ENCODE data around the gene EMC6.
"Not testable (repeated sequence)": the region's sequence is repeated elsewhere in the genome, so short reads cannot be mapped to it uniquely, and the experiment has no call there.

Gene EMC6

DNA sequence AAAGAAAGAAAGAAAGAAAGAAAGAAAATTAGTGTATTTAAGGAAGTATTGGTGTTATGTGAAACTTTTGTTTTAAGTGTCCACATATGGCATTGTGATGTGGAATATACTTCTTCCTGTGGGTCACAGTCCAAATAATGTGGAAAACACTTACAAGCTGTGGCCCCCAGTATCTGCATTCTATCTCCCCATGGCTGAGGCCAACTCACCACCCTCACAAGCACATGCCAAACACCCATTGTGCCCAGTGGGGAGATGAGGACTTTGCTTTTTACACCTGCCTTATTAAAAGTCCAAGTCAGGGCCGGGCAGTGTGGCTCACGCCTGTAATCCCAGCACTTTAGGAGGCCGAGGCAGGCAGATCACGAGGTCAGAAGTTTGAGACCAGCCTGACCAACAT lies 31.3 kb downstream of the EMC6 start:
- H3K9ac ChIP-seq (ENCODE audit: low read length in 5 of 5): no peak overlapping the region
- no peak overlapping the region for H3K4me3 ChIP-seq (ENCODE audit: low read depth in 1 of 5, low read length in 5 of 5)
- peaks cover 0 to 19% (median 13%) of the 10 kb centered on the region in 5 donors for H3K4me1 ChIP-seq (ENCODE audit: control insufficient read depth in 5 of 5, insufficient read depth in 5 of 5, low read length in 5 of 5)

DNA sequence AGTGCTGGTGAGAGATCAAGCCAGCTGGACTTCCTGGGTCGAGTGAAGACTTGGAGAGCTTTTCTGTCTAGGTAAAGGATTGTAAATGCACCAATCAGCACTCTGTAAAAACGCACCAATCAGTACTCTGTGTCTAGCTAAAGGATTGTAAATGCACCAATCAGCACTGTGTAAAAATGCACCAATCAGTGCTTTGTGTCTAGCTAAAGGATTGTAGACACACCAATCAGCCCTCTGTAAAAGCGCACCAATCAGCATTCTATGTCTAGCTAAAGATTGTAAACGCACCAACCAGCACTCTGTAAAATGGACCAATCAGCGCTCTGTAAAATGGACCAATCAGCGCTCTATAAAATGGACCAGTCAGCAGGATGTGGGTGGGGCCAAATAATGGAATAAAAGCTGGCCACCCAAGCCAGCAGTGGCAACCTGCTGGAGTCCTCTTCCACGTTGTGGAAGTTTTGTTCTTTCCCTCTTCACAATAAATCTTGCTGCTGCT lies 33.5 kb downstream of the EMC6 start:
- H3K4me1 ChIP-seq (ENCODE audit: control insufficient read depth in 5 of 5, insufficient read depth in 5 of 5, low read length in 5 of 5); H3K27ac ChIP-seq (ENCODE audit: low read depth, low read length); H3K4me3 ChIP-seq (ENCODE audit: low read depth in 1 of 5, low read length in 5 of 5); H3K27me3 ChIP-seq (ENCODE audit: control insufficient read depth in 5 of 5, insufficient read depth in 4 of 5, low read length in 5 of 5); H3K36me3 ChIP-seq (ENCODE audit: control insufficient read depth in 5 of 5, insufficient read depth in 5 of 5, low read length in 5 of 5); H3K9ac ChIP-seq (ENCODE audit: low read length in 5 of 5): not testable (repeated sequence)
- H3K9me3 ChIP-seq (ENCODE audit: control insufficient read depth in 5 of 5, low read length in 5 of 5): peaks cover 0 to 11% (median 9%) of the 10 kb centered on the region in 5 donors

More for the DNA sequence above, 31.3 kb downstream of the EMC6 start:
- Histone ChIP-seq H3K9me3 (ENCODE audit: control insufficient read depth in 5 of 5, low read length in 5 of 5) (peaks cover 0 to 11% (median 9%) of the 10 kb centered on the region in 5 donors), H3K27ac (ENCODE audit: low read depth, low read length) (no peak overlapping the region), H3K27me3 (ENCODE audit: control insufficient read depth in 5 of 5, insufficient read depth in 4 of 5, low read length in 5 of 5) (peaks cover 11 to 20% (median 14%) of the 10 kb centered on the region in 5 donors), H3K36me3 (ENCODE audit: control insufficient read depth in 5 of 5, insufficient read depth in 5 of 5, low read length in 5 of 5) (no peaks in the 10 kb centered on the region)

DNA sequence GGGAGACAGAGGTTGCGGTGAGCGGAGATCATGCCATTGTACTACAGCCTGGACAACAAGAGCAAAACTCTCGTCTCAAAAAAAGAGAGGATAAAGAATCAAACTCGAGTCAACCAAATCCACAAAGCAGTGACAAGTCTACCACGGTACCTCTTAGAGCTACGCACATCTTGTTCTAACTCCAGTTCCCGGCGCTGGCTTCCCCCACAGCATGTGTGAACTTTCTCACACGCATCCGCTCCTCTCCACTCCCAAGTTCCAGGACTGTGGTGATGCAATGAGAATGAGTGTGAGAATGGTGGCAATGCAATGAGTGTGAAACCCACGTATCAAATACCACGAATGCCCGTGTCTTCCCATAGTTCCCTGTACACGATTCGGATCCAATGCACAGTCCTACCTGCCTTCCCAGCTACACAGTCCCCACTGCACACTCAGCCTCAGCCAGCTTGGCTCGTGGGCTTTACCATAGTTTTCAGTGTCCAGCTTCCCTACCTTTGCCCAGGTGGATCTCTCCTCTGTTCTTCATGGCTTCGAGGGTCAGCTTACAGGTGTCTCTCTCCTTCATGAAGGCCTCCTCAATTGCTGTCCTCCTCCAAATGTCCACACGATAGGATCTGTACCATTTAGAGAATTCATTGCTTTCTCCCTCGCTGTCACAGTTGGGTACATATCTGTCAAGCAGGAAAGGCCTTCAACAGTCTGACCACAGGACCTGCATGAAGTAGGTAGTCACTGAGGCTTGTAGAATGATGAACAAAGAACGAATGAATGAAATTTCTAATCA lies 36.5 kb downstream of the EMC6 start:
- Histone ChIP-seq H3K9me3 (ENCODE audit: control insufficient read depth in 5 of 5, low read length in 5 of 5) (no peaks in the 10 kb centered on the region), H3K4me3 (ENCODE audit: low read depth in 1 of 5, low read length in 5 of 5) (no peak overlapping the region), H3K9ac (ENCODE audit: low read length in 5 of 5) (no peak overlapping the region), H3K36me3 (ENCODE audit: control insufficient read depth in 5 of 5, insufficient read depth in 5 of 5, low read length in 5 of 5) (no peaks in the 10 kb centered on the region), H3K4me1 (ENCODE audit: control insufficient read depth in 5 of 5, insufficient read depth in 5 of 5, low read length in 5 of 5) (no peaks in the 10 kb centered on the region), H3K27me3 (ENCODE audit: control insufficient read depth in 5 of 5, insufficient read depth in 4 of 5, low read length in 5 of 5) (no peaks in the 10 kb centered on the region), H3K27ac (ENCODE audit: low read depth, low read length) (no peak overlapping the region)

DNA sequence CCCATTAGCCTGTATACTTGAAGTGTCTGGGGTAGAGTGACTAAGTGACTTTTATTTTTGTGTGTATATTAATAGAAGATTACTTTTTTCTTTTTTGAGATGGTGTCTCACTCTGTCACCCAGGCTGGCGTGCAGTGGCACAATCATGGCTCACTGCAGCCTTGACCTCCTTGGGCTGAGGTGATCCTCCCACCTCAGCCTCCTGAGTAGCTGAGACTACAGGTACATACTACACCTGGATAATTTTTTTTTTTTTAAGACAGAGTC lies 37.0 kb downstream of the EMC6 start:
- H3K4me1 ChIP-seq (ENCODE audit: control insufficient read depth in 5 of 5, insufficient read depth in 5 of 5, low read length in 5 of 5): not testable (repeated sequence)

DNA sequence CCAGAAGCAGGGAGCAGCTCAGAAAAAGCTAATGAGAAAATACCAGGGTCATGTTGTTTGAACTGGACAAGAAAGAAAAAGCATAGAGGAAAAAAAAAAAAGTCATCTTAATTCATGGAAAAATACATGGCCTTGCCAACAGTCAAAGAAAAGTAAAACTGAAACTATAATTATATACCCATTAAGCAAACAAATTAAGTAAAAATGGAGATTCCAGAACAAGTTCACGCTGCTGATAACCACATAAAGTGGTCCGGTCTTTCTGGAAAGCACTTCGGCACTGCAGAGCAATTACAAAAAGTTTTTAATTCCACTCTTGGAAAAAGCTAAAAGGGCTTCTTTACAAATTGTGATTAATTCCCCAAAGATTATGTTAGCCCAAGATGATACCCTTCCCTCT lies 39.8 kb downstream of the EMC6 start:
- Histone ChIP-seq H3K27ac (ENCODE audit: low read depth, low read length) (no peak overlapping the region), H3K9me3 (ENCODE audit: control insufficient read depth in 5 of 5, low read length in 5 of 5) (no peaks in the 10 kb centered on the region), H3K27me3 (ENCODE audit: control insufficient read depth in 5 of 5, insufficient read depth in 4 of 5, low read length in 5 of 5) (no peaks in the 10 kb centered on the region), H3K4me3 (ENCODE audit: low read depth in 1 of 5, low read length in 5 of 5) (no peak overlapping the region), H3K4me1 (ENCODE audit: control insufficient read depth in 5 of 5, insufficient read depth in 5 of 5, low read length in 5 of 5) (peaks cover 0 to 6% (median 0%) of the 10 kb centered on the region in 5 donors), H3K9ac (ENCODE audit: low read length in 5 of 5) (no peak overlapping the region), H3K36me3 (ENCODE audit: control insufficient read depth in 5 of 5, insufficient read depth in 5 of 5, low read length in 5 of 5) (peaks cover 0 to 15% (median 11%) of the 10 kb centered on the region in 5 donors)

More for the DNA sequence above, 37.0 kb downstream of the EMC6 start:
- H3K4me3 ChIP-seq (ENCODE audit: low read depth in 1 of 5, low read length in 5 of 5); H3K9ac ChIP-seq (ENCODE audit: low read length in 5 of 5); H3K27me3 ChIP-seq (ENCODE audit: control insufficient read depth in 5 of 5, insufficient read depth in 4 of 5, low read length in 5 of 5); H3K9me3 ChIP-seq (ENCODE audit: control insufficient read depth in 5 of 5, low read length in 5 of 5); H3K36me3 ChIP-seq (ENCODE audit: control insufficient read depth in 5 of 5, insufficient read depth in 5 of 5, low read length in 5 of 5); H3K27ac ChIP-seq (ENCODE audit: low read depth, low read length): not testable (repeated sequence)

DNA sequence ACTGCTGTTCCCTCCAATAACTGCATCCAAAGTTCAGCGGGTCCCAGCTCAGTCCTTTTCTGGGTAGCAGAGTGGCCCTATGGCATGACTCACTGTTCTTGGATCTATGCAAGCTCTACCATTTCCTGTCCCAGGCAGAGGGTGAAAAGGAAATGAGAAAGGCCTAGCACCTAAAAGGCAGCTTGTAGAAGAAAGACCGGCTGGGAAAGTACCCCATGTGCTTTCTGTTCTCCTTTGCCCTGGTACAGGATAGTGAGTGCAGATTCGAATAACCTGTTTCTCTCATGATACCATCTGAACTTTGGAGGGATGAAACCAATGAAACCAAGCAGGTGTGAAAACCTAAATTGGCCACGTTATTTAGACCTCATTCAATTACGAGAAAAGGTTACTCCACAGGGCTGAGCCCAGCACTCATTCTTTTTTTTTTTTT lies 42.4 kb downstream of the EMC6 start:
- H3K9me3 ChIP-seq (ENCODE audit: control insufficient read depth in 5 of 5, low read length in 5 of 5): no peaks in the 10 kb centered on the region
- peaks cover 11 to 32% (median 25%) of the 10 kb centered on the region in 5 donors for H3K36me3 ChIP-seq (ENCODE audit: control insufficient read depth in 5 of 5, insufficient read depth in 5 of 5, low read length in 5 of 5)
- H3K4me1 ChIP-seq (ENCODE audit: control insufficient read depth in 5 of 5, insufficient read depth in 5 of 5, low read length in 5 of 5): peaks cover 0 to 6% (median 0%) of the 10 kb centered on the region in 5 donors
- H3K9ac ChIP-seq (ENCODE audit: low read length in 5 of 5): no peak overlapping the region
- H3K4me3 ChIP-seq (ENCODE audit: low read depth in 1 of 5, low read length in 5 of 5): no peak overlapping the region
- no peaks in the 10 kb centered on the region for H3K27me3 ChIP-seq (ENCODE audit: control insufficient read depth in 5 of 5, insufficient read depth in 4 of 5, low read length in 5 of 5)
- no peak overlapping the region for H3K27ac ChIP-seq (ENCODE audit: low read depth, low read length)

DNA sequence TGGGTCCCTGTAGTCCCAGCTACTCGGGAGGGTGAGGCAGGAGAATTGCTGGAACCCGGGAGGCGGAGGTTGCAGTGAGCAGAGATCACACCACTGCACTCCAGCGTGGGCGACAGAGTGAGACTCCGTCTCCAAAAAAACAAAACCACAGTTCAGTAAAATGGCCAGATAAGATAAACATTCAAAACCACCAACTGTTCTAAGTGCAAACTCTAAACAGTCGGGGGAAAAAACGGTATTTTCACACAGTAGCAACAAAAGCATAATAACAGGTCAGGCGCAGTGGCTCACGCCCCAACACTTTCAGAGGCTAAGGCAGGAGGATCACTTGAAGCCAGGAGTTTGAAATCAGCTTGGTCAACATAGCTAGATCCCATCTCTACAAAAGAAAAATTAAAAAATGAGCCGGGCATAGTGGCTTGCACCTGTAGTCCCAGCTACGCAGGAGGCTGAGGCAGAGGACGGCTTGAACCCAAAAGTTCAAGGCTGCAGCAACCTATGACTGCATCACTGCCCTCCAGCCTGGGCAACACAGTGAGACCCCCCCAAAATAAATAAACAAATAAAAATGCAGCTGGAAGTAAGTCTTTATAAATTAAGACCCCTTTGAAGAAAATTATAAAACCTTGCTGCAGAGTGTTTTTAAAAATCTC lies 44.3 kb downstream of the EMC6 start:
- H3K4me3 ChIP-seq (ENCODE audit: low read depth in 1 of 5, low read length in 5 of 5): no peak overlapping the region
- H3K9ac ChIP-seq (ENCODE audit: low read length in 5 of 5): no peak overlapping the region
- no peaks in the 10 kb centered on the region for H3K27me3 ChIP-seq (ENCODE audit: control insufficient read depth in 5 of 5, insufficient read depth in 4 of 5, low read length in 5 of 5)
- no peak overlapping the region for H3K27ac ChIP-seq (ENCODE audit: low read depth, low read length)
- peaks cover 0 to 6% (median 0%) of the 10 kb centered on the region in 5 donors for H3K4me1 ChIP-seq (ENCODE audit: control insufficient read depth in 5 of 5, insufficient read depth in 5 of 5, low read length in 5 of 5)
- no peaks in the 10 kb centered on the region for H3K9me3 ChIP-seq (ENCODE audit: control insufficient read depth in 5 of 5, low read length in 5 of 5)
- H3K36me3 ChIP-seq (ENCODE audit: control insufficient read depth in 5 of 5, insufficient read depth in 5 of 5, low read length in 5 of 5): peaks cover 16 to 52% (median 44%) of the 10 kb centered on the region in 5 donors

DNA sequence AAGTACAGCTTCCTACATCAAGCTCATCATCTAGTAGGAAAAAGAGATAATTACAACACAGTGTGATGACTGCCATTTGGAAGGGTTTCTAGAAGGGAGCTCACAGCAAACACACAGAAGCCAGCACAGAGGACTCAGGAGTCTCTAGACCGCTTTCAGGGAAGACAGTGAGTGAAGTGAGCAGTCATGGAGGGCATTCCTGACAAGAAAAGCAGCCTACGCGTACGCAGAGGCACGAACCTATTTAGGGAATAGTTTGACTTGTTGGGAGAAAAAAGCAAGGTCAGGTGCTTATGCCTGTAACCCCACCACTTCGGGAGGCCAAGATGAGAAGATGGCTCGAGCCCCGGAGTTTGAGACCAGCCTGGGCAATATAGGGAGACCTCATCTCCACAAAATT lies 46.7 kb downstream of the EMC6 start:
- Histone ChIP-seq H3K36me3 (ENCODE audit: control insufficient read depth in 5 of 5, insufficient read depth in 5 of 5, low read length in 5 of 5) (peaks cover 16 to 64% (median 56%) of the 10 kb centered on the region in 5 donors), H3K4me1 (ENCODE audit: control insufficient read depth in 5 of 5, insufficient read depth in 5 of 5, low read length in 5 of 5) (peaks cover 3 to 14% (median 13%) of the 10 kb centered on the region in 5 donors), H3K4me3 (ENCODE audit: low read depth in 1 of 5, low read length in 5 of 5) (no peak overlapping the region), H3K9me3 (ENCODE audit: control insufficient read depth in 5 of 5, low read length in 5 of 5) (no peaks in the 10 kb centered on the region), H3K27me3 (ENCODE audit: control insufficient read depth in 5 of 5, insufficient read depth in 4 of 5, low read length in 5 of 5) (no peaks in the 10 kb centered on the region), H3K27ac (ENCODE audit: low read depth, low read length) (no peak overlapping the region), H3K9ac (ENCODE audit: low read length in 5 of 5) (no peak overlapping the region)

DNA sequence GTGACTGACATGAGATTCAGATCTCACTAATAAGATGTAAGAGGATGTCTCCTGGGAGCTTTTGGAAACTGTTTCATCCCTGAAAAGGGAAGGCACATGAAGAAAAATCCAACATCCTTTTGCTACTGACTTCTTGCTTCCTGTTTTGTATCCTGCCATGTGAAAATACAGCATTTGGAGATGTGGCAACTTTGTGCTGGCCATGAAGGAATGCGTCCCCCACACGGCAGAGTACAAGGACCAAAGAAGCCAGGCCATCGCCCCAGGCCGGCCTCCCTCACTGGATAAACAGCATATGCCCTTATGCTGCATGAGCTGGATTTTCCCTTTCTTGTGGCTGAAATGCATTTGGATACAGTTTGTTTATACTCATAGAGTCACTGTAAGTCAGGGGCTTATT lies 49.6 kb downstream of the EMC6 start:
- H3K9me3 ChIP-seq (ENCODE audit: control insufficient read depth in 5 of 5, low read length in 5 of 5): no peaks in the 10 kb centered on the region
- H3K27me3 ChIP-seq (ENCODE audit: control insufficient read depth in 5 of 5, insufficient read depth in 4 of 5, low read length in 5 of 5): no peaks in the 10 kb centered on the region
- H3K9ac ChIP-seq (ENCODE audit: low read length in 5 of 5): no peak overlapping the region
- H3K27ac ChIP-seq (ENCODE audit: low read depth, low read length): no peak overlapping the region
- H3K4me3 ChIP-seq (ENCODE audit: low read depth in 1 of 5, low read length in 5 of 5): no peak overlapping the region
- H3K36me3 ChIP-seq (ENCODE audit: control insufficient read depth in 5 of 5, insufficient read depth in 5 of 5, low read length in 5 of 5): peaks cover 16 to 50% (median 46%) of the 10 kb centered on the region in 5 donors
- H3K4me1 ChIP-seq (ENCODE audit: control insufficient read depth in 5 of 5, insufficient read depth in 5 of 5, low read length in 5 of 5): peaks cover 7 to 28% (median 24%) of the 10 kb centered on the region in 5 donors

DNA sequence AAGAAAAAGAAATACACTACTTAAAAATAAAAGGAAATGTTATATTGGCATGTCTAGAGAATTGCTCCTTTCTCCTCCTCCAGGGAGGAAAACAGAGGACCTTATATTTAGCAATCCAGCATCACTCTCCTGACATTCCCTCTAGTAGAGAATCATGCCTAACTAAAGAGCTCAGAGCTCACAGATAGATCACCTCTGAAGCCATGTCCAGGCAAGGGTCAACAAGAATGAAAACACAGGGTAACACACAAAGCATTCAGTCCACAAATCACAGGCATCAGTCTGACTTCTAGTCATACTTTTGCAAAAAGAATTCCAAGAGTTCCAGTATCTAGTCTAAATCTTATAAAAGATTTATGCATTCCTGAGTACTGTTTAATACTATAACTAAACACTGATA lies 50.7 kb downstream of the EMC6 start:
- no peaks in the 10 kb centered on the region for H3K9me3 ChIP-seq (ENCODE audit: control insufficient read depth in 5 of 5, low read length in 5 of 5)

More for the DNA sequence above, 50.7 kb downstream of the EMC6 start:
- peaks cover 16 to 48% (median 45%) of the 10 kb centered on the region in 5 donors for H3K36me3 ChIP-seq (ENCODE audit: control insufficient read depth in 5 of 5, insufficient read depth in 5 of 5, low read length in 5 of 5)
- no peaks in the 10 kb centered on the region for H3K27me3 ChIP-seq (ENCODE audit: control insufficient read depth in 5 of 5, insufficient read depth in 4 of 5, low read length in 5 of 5)
- H3K27ac ChIP-seq (ENCODE audit: low read depth, low read length): peak overlapping the region; percentile 54
- H3K4me1 ChIP-seq (ENCODE audit: control insufficient read depth in 5 of 5, insufficient read depth in 5 of 5, low read length in 5 of 5): peaks cover 8 to 34% (median 30%) of the 10 kb centered on the region in 5 donors
- no peak overlapping the region for H3K4me3 ChIP-seq (ENCODE audit: low read depth in 1 of 5, low read length in 5 of 5)
- no peak overlapping the region for H3K9ac ChIP-seq (ENCODE audit: low read length in 5 of 5)

Data from subcutaneous abdominal adipose tissue (tissue), 5 donors.